ENCODE results near the gene KAT14. TPM values are rescaled to one million over a fixed set of nuclear protein-coding genes. Genes with fewer than 3 reads are reported as not detected.
"Not testable (repeated sequence)": the region's sequence is repeated elsewhere in the genome, so short reads cannot be mapped to it uniquely, and the experiment has no call there.

Gene KAT14, protein sequence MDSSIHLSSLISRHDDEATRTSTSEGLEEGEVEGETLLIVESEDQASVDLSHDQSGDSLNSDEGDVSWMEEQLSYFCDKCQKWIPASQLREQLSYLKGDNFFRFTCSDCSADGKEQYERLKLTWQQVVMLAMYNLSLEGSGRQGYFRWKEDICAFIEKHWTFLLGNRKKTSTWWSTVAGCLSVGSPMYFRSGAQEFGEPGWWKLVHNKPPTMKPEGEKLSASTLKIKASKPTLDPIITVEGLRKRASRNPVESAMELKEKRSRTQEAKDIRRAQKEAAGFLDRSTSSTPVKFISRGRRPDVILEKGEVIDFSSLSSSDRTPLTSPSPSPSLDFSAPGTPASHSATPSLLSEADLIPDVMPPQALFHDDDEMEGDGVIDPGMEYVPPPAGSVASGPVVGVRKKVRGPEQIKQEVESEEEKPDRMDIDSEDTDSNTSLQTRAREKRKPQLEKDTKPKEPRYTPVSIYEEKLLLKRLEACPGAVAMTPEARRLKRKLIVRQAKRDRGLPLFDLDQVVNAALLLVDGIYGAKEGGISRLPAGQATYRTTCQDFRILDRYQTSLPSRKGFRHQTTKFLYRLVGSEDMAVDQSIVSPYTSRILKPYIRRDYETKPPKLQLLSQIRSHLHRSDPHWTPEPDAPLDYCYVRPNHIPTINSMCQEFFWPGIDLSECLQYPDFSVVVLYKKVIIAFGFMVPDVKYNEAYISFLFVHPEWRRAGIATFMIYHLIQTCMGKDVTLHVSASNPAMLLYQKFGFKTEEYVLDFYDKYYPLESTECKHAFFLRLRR
- total RNA-seq (2021), result 28.4 and 30.6 TPM in 2 replicates
- Bru-seq, nascent RNA, result percentile 92 among the genes with signal in this experiment
- BruChase-seq, experiment 1, labeled RNA remaining after a 2-hour chase, result percentile 80 among the genes with signal in this experiment
- percentile 83 among the genes with signal in this experiment for BruChase-seq, experiment 2, labeled RNA remaining after a 6-hour chase
- long read RNA-seq, transcript KAT14-203 (2 exons, 949 nt), result major isoform, 7 of 41 reads
- long read RNA-seq, partial matches to known transcripts, result 9 of 41 reads
- long read RNA-seq, other reads (novel, unspliced or antisense), result 22 of 41 reads

DNA sequence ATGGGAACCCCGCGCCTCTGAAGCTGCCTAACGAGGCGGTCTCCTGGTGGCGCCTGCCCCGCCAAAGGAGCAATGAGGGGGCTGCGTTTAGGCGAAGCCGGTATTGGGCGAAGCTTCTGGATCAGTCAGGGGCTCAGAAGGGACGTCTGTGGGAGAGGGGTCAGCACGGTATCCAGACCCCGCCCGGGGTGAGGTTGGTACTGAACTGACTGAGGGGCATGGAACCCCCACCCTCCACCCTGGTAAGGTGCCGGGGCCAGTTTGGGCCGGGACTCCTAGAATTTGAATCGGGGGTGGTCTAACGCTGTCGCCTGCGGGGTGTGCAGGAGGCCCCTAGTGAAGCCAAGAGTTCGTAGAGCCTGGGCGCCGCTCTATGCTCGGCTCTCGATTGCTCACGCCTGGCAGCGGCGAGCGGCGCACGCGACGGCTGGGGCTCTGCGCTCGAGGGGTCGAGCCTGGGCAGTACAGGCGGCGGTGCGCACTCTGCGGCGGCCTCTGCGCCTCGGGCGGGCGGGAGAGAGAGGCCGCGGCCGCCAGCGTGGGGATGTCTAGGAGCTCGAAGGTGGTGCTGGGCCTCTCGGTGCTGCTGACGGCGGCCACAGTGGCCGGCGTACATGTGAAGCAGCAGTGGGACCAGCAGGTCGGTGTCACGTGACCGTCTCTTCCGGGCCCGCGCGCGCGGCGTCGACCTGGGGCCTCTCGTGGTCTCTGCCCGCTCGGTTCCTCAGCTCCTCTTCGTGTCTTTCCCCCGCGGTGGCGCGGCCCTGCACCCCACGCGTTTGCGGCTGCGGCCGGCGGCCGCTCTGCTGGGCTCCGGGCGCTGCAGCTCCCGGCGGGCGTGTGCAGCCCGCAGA lies at the start of gene KAT14, which contains the start of gene PET117:
KAT14 (plus strand) TSS at position 452 of the 854 bp plus-strand sequence. CDS start 4,798 bp downstream, outside the sequence.
PET117 (plus strand) TSS at position 452 of the 854 bp plus-strand sequence; CDS start at position 545, 93 bp downstream.
- BruUV-seq (replicated peaks), result no TSS peak
- peaks cover 45% of the 10 kb centered on the region for H3K79me2 ChIP-seq (ENCODE audit: low read depth)
- POLR2A ChIA-PET (ENCODE audit: unreplicated experiment), result interaction anchor here (0.6 to 0.9 kb wide), 2 partner anchors 22 to 116 kb away, joined by 3 read pairs; no protein-coding TSS in a partner anchor
- CTCF ChIA-PET, result no interaction called here
- peaks cover 6% of the 10 kb centered on the region; the same call in 1 of the 2 replicates for H3K36me3 ChIP-seq (ENCODE audit: low read depth)
- peak within 1 kb of the TSS; percentile 64 for H3K27ac ChIP-seq
- H3K27me3 ChIP-seq (ENCODE audit: insufficient read depth, low read depth), result no peaks in the 10 kb centered on the region
- peaks cover 24% of the 10 kb centered on the region for H3K4me1 ChIP-seq (replicated peaks; ENCODE audit: insufficient read depth)
- H3K9me3 ChIP-seq (ENCODE audit: insufficient read depth, low read depth), result no peaks in the 10 kb centered on the region
- TF ChIP-seq, protein P1, sequence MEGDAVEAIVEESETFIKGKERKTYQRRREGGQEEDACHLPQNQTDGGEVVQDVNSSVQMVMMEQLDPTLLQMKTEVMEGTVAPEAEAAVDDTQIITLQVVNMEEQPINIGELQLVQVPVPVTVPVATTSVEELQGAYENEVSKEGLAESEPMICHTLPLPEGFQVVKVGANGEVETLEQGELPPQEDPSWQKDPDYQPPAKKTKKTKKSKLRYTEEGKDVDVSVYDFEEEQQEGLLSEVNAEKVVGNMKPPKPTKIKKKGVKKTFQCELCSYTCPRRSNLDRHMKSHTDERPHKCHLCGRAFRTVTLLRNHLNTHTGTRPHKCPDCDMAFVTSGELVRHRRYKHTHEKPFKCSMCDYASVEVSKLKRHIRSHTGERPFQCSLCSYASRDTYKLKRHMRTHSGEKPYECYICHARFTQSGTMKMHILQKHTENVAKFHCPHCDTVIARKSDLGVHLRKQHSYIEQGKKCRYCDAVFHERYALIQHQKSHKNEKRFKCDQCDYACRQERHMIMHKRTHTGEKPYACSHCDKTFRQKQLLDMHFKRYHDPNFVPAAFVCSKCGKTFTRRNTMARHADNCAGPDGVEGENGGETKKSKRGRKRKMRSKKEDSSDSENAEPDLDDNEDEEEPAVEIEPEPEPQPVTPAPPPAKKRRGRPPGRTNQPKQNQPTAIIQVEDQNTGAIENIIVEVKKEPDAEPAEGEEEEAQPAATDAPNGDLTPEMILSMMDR (conservative IDR thresholded peaks at IDR 0.05), result no peak
- TF ChIP-seq EZH2 (IDR thresholded peaks at IDR 0.05; ENCODE audit: low read depth), result no peak
- H4K20me1 ChIP-seq (ENCODE audit: insufficient read depth), result no peaks in the 10 kb centered on the region
- peaks cover 7% of the 10 kb centered on the region; the same call in 1 of the 2 replicates for H3F3A ChIP-seq (ENCODE audit: insufficient read depth, low read depth)
- peak within 1 kb of the TSS; percentile 100 for H2AFZ ChIP-seq
- peak within 1 kb of the TSS; percentile 96 for H3K4me3 ChIP-seq
- peak; percentile 74 to 94 for DNase-seq
- peak within 1 kb of the TSS; percentile 95 for H3K4me2 ChIP-seq
- H3K9me2 ChIP-seq (ENCODE audit: insufficient read depth), result no peaks in the 10 kb centered on the region
- intact Hi-C loops (cut with micrococcal nuclease; ENCODE audit: unreplicated experiment), result loop anchor here (2.0 kb wide), 1 partner anchor 79 kb away; no protein-coding TSS in a partner anchor

DNA sequence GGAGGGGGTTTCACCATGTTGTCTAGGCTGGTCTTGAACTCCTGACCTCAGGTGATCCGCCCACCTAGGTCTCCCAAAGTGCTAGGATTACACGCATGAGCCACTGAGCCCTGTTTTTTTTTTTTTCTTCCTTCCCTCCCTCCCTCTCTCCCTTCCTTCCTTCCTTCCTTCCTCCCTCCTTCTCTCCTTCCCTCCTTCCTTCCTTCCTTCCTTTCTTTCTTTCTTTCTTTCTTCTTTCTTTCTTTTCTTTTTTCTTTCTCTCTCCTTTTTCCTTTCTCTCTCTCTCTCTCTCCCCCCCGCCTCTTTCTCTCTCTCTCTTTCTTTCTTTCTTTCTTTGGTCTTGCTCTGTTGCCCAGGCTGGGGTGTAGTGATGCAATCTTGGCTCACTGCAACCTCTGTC lies 49.4 kb upstream of the KAT14 start:
- intact Hi-C loops (cut with micrococcal nuclease; ENCODE audit: unreplicated experiment); H3K79me2 ChIP-seq (ENCODE audit: low read depth); H3K36me3 ChIP-seq (ENCODE audit: low read depth); BruUV-seq (replicated peaks); H3K27me3 ChIP-seq (ENCODE audit: insufficient read depth, low read depth); H3K4me3 ChIP-seq; H3K9me2 ChIP-seq (ENCODE audit: insufficient read depth); H4K20me1 ChIP-seq (ENCODE audit: insufficient read depth); H3K27ac ChIP-seq; H3K9me3 ChIP-seq (ENCODE audit: insufficient read depth, low read depth); POLR2A ChIA-PET (ENCODE audit: unreplicated experiment); DNase-seq; H3K4me1 ChIP-seq (replicated peaks; ENCODE audit: insufficient read depth); H2AFZ ChIP-seq; CTCF ChIA-PET; H3K4me2 ChIP-seq; H3F3A ChIP-seq (ENCODE audit: insufficient read depth, low read depth): not testable (repeated sequence)

DNA sequence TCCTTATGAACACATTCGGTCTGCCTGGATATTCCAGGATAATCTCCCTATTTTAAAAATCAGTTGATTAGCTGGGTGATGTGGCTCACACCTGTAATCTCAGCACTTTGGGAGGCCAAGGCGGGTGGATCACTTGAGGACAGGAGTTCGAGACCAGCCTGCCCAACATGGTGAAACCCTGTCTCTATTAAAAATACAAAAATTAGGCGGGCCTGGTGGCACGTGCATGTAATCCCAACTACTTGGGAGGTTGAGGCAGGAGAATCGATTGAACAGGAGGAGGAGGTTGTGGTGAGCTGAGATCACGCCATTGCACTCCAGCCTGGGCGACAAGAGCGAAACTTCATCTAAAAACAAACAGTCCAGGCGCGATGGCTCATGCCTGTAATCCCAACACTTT lies 48.8 kb upstream of the KAT14 start:
- CTCF ChIA-PET; H3K4me3 ChIP-seq; H2AFZ ChIP-seq; H3K27me3 ChIP-seq (ENCODE audit: insufficient read depth, low read depth); H3K79me2 ChIP-seq (ENCODE audit: low read depth); H3K9me2 ChIP-seq (ENCODE audit: insufficient read depth); intact Hi-C loops (cut with micrococcal nuclease; ENCODE audit: unreplicated experiment); H3K27ac ChIP-seq; POLR2A ChIA-PET (ENCODE audit: unreplicated experiment); H3K9me3 ChIP-seq (ENCODE audit: insufficient read depth, low read depth); DNase-seq; BruUV-seq (replicated peaks); H4K20me1 ChIP-seq (ENCODE audit: insufficient read depth); H3K36me3 ChIP-seq (ENCODE audit: low read depth); H3K4me1 ChIP-seq (replicated peaks; ENCODE audit: insufficient read depth); H3F3A ChIP-seq (ENCODE audit: insufficient read depth, low read depth); H3K4me2 ChIP-seq: not testable (repeated sequence)

Measured in PC-9 (cell line).